Naive thymus-derived CD4-positive, alpha-beta T cell (primary cell): ENCODE results near the gene DGKE. TPM values are rescaled to one million over a fixed set of nuclear protein-coding genes. Genes with fewer than 3 reads are reported as not detected.

ENCODE experiments used
- ATAC-seq: fragments of 150-1000 bp; cut with Tn5 transposase; 2 replicates; pipeline ENCODE4 v1.10.0; 2021; ENCODE audit warnings: mild to moderate bottlenecking, moderate library complexity
- CTCF ChIA-PET: fragments of 350-600 bp; sonication (Branson Sonifier 250); formaldehyde crosslinking; loops from one replicate; lab custom pipeline; 2021; ENCODE audit warnings: antibody characterized with exemption; lab: Charles Lee
- POLR2A ChIA-PET: fragments of 350-600 bp; sonication (Branson Sonifier 250); formaldehyde crosslinking; loops from one replicate; lab custom pipeline; 2021; ENCODE audit warnings: antibody characterized with exemption, inconsistent platforms; lab: Charles Lee
- DNase-seq, 9 donors: peaks; one replicate each; pipeline versions ENCODE4 v3.0.0 to v3.0.0-alpha.2; 2020 to 2022; ENCODE audit warnings: mixed read lengths in 1 of 9
- H3K27ac ChIP-seq: one replicate; pipeline ENCODE4 v1.7.0; 2013; ENCODE audit warnings: mild to moderate bottlenecking, low read depth, low read length, moderate library complexity
- H3K27me3 ChIP-seq, 2 donors: one replicate each; pipeline ENCODE4 v1.7.0; 2013; ENCODE audit warnings: low read length in 2 of 2, mild to moderate bottlenecking in 2 of 2, moderate library complexity in 2 of 2; ENCODE audit not compliant: control insufficient read depth in 2 of 2, insufficient read depth in 2 of 2
- H3K36me3 ChIP-seq, 3 experiments: 1 replicate in 2 of 3; 2 replicates in 1 of 3; pipeline ENCODE4 v1.7.0; 2013; ENCODE audit warnings: low read length in 3 of 3, mild to moderate bottlenecking in 3 of 3, moderate library complexity in 1 of 3; ENCODE audit not compliant: insufficient read depth in 3 of 3, control insufficient read depth in 2 of 3
- H3K4me1 ChIP-seq, 2 donors: one replicate each; pipeline ENCODE4 v1.7.0; 2013; ENCODE audit warnings: low read length in 2 of 2, mild to moderate bottlenecking in 2 of 2, moderate library complexity in 1 of 2; ENCODE audit not compliant: control insufficient read depth in 2 of 2, insufficient read depth in 2 of 2
- H3K4me3 ChIP-seq: 2 replicates; pipeline ENCODE4 v1.7.0; 2013; ENCODE audit warnings: mild to moderate bottlenecking, low read length
- H3K9me3 ChIP-seq, 3 experiments: 1 replicate in 2 of 3; 2 replicates in 1 of 3; pipeline ENCODE4 v1.7.0; 2013; ENCODE audit warnings: low read length in 3 of 3; ENCODE audit not compliant: control insufficient read depth in 2 of 3
- H3K27ac Mint-ChIP-seq, 9 donors: one replicate each; pipeline ENCODE4 v1.8.0; 2020 to 2022; ENCODE audit warnings: mixed read lengths in 9 of 9, mild to moderate bottlenecking in 8 of 9, moderate library complexity in 5 of 9, inconsistent platforms in 2 of 9
- H3K27me3 Mint-ChIP-seq, 5 donors: one replicate each; pipeline ENCODE4 v1.8.0; 2021 to 2022; ENCODE audit warnings: mixed read lengths in 5 of 5, mild to moderate bottlenecking in 1 of 5
- H3K36me3 Mint-ChIP-seq, 5 donors: one replicate each; pipeline ENCODE4 v1.8.0; 2020 to 2022; ENCODE audit warnings: mixed read lengths in 5 of 5, mild to moderate bottlenecking in 3 of 5, inconsistent platforms in 1 of 5
- H3K4me1 Mint-ChIP-seq, 7 donors: one replicate each; pipeline ENCODE4 v1.8.0; 2020 to 2022; ENCODE audit warnings: mixed read lengths in 7 of 7, mild to moderate bottlenecking in 3 of 7, inconsistent platforms in 1 of 7
- H3K4me3 Mint-ChIP-seq, 10 donors: one replicate each; pipeline ENCODE4 v1.8.0; 2020 to 2022; ENCODE audit warnings: mild to moderate bottlenecking in 10 of 10, mixed read lengths in 10 of 10, moderate library complexity in 6 of 10, inconsistent platforms in 2 of 10
- H3K9me3 Mint-ChIP-seq, 11 donors: one replicate each; pipeline ENCODE4 v1.8.0; 2020 to 2022; ENCODE audit warnings: mixed read lengths in 11 of 11, mild to moderate bottlenecking in 4 of 11, inconsistent platforms in 1 of 11, moderate library complexity in 1 of 11
- intact Hi-C, 2 donors: fragments of 100-400 bp; cut with micrococcal nuclease; formaldehyde crosslinking; loops; one replicate each; pipeline ENCODE4 v1.15.1; 2023
- polyA plus RNA-seq, 2 donors: library from polyadenylated mRNA; unstranded; fragments of 300-500 nt; fragmentation: Illumina TruSeq; gene quantifications; one replicate each; pipeline ENCODE4 v1.2.3, GENCODE V29; 2021
- total RNA-seq, 6 experiments: library from RNA in 5 of 6; stranded (reverse) in 5 of 6; gene quantifications; 1 replicate in 5 of 6; 2 replicates in 1 of 6; pipeline ENCODE4 v1.2.3 and lab custom pipeline; 2021 to 2026

The DGKE gene
- total and polyA plus RNA-seq, 7 experiments from 2014 or later: 5.0 to 39.2 (median 24.0) TPM

GRCh38 chr17:56803071-56803470 lies 30.9 kb upstream of the DGKE start:
- CTCF ChIA-PET: no interaction called here
- intact Hi-C loops: no loop called here
- DNase-seq (no peak), ATAC-seq (no peak)
- no peaks in the 10 kb centered on the region for H3K36me3 ChIP-seq
- no peaks in the 10 kb centered on the region for H3K4me1 Mint-ChIP-seq
- no peak overlapping the region for H3K27ac Mint-ChIP-seq
- H3K36me3 Mint-ChIP-seq: peaks cover 0 to 20% (median 18%) of the 10 kb centered on the region in 5 donors
- H3K4me1 ChIP-seq: no peaks in the 10 kb centered on the region
- H3K4me3 Mint-ChIP-seq: no peak overlapping the region
- no peaks in the 10 kb centered on the region for H3K27me3 ChIP-seq
- peaks cover 0 to 2% (median 0%) of the 10 kb centered on the region in 11 donors for H3K9me3 Mint-ChIP-seq
- no peak overlapping the region for H3K27ac ChIP-seq
- H3K27me3 Mint-ChIP-seq: no peaks in the 10 kb centered on the region
- POLR2A ChIA-PET: no interaction called here
- H3K9me3 ChIP-seq: no peaks in the 10 kb centered on the region
- H3K4me3 ChIP-seq: no peak overlapping the region

DNA sequence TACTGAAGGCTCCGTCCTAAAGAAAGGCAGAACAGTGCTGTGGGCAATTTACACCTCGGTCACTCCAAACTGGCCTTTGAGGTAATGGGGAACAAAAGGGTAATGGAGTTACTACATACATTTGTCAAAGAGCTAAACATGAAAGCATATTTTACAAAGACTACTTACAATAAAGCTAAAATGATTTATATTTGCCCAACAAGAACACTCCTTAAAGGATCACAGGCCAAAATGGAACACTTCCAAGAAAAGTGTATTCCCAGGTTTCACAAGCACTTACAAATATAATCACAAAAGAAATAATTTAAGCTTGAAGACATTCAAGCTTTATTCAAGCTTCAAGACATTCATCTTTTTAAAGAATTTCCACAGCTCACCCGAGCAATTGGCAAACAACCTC lies 29.5 kb upstream of the DGKE start:
- Histone ChIP-seq H3K27me3 (no peaks in the 10 kb centered on the region), H3K4me1 (no peaks in the 10 kb centered on the region), H3K27ac (no peak overlapping the region), H3K9me3 (no peaks in the 10 kb centered on the region), H3K36me3 (no peaks in the 10 kb centered on the region), H3K4me3 (no peak overlapping the region)
- DNase-seq (no peak), ATAC-seq (no peak)
- intact Hi-C loops: no loop called here
- Mint-ChIP-seq H3K9me3 (peaks cover 0 to 2% (median 0%) of the 10 kb centered on the region in 11 donors), H3K36me3 (peaks cover 0 to 19% (median 17%) of the 10 kb centered on the region in 5 donors), H3K27ac (no peak overlapping the region), H3K4me3 (no peak overlapping the region), H3K4me1 (no peaks in the 10 kb centered on the region), H3K27me3 (no peaks in the 10 kb centered on the region)
- POLR2A ChIA-PET: no interaction called here
- CTCF ChIA-PET: interaction anchor here (0.6 kb wide), 1 partner anchor 138 kb away, joined by 3 read pairs; no protein-coding TSS in a partner anchor

- ChIA-PET POLR2A (no interaction called here), CTCF (interaction anchor here (0.5 kb wide), 1 partner anchor 90 kb away, joined by 4 read pairs; no protein-coding TSS in a partner anchor)
- intact Hi-C loops: no loop called here
- Histone ChIP-seq H3K4me3 (no peak overlapping the region), H3K27ac (no peak overlapping the region), H3K27me3 (no peaks in the 10 kb centered on the region), H3K9me3 (no peaks in the 10 kb centered on the region), H3K4me1 (no peaks in the 10 kb centered on the region), H3K36me3 (no peaks in the 10 kb centered on the region)
- Mint-ChIP-seq H3K4me1 (peaks cover 0 to 2% (median 0%) of the 10 kb centered on the region in 7 donors), H3K9me3 (no peaks in the 10 kb centered on the region), H3K4me3 (no peak overlapping the region), H3K36me3 (peaks cover 0 to 16% (median 9%) of the 10 kb centered on the region in 5 donors), H3K27me3 (no peaks in the 10 kb centered on the region), H3K27ac (peak overlapping the region in 2 of 9 donors; percentile 16 to 37)
- DNase-seq (no peak), ATAC-seq (no peak)
Observed at GRCh38 chr17:56806949-56807348, 27.0 kb upstream of the DGKE start.

GRCh38 chr17:56807723-56808122 lies 26.2 kb upstream of the DGKE start:
- peaks cover 0 to 20% (median 14%) of the 10 kb centered on the region in 5 donors for H3K36me3 Mint-ChIP-seq
- no peak overlapping the region for H3K27ac Mint-ChIP-seq
- ATAC-seq (no peak), DNase-seq (no peak)
- Histone ChIP-seq H3K36me3 (no peaks in the 10 kb centered on the region), H3K27ac (no peak overlapping the region), H3K4me1 (no peaks in the 10 kb centered on the region), H3K9me3 (no peaks in the 10 kb centered on the region), H3K27me3 (no peaks in the 10 kb centered on the region), H3K4me3 (no peak overlapping the region)
- no peak overlapping the region for H3K4me3 Mint-ChIP-seq
- ChIA-PET POLR2A (no interaction called here), CTCF (no interaction called here)
- no peaks in the 10 kb centered on the region for H3K27me3 Mint-ChIP-seq
- no peaks in the 10 kb centered on the region for H3K9me3 Mint-ChIP-seq
- H3K4me1 Mint-ChIP-seq: peaks cover 0 to 2% (median 0%) of the 10 kb centered on the region in 7 donors
- intact Hi-C loops: no loop called here

DNA sequence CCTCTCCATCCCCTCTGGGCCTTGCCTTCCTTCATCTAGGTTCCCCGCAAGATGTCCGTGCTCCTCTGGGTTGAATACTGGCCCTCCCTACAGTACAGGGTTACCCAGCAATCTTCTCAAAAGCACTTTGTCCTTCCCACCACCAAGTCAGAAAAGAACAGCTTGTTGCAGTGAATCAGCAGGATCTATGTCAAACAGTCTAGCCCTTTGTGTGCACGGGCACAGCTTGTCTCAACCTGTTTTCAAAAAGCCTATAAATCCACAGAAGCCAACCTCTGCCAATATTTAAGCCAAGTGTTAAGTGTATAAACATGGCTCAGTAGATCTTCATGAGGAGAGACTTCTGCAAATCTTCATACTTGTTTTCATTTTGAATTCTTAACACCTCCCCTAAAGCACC lies 25.4 kb upstream of the DGKE start:
- Mint-ChIP-seq H3K4me1 (peaks cover 0 to 2% (median 0%) of the 10 kb centered on the region in 7 donors), H3K9me3 (no peaks in the 10 kb centered on the region), H3K27me3 (peaks cover 0 to 2% (median 0%) of the 10 kb centered on the region in 5 donors), H3K27ac (no peak overlapping the region), H3K4me3 (no peak overlapping the region), H3K36me3 (peaks cover 0 to 24% (median 12%) of the 10 kb centered on the region in 5 donors)
- no peak for ATAC-seq
- ChIA-PET CTCF (no interaction called here), POLR2A (no interaction called here)
- no peaks in the 10 kb centered on the region for H3K4me1 ChIP-seq
- DNase-seq: no peak
- H3K9me3 ChIP-seq: no peaks in the 10 kb centered on the region
- H3K27me3 ChIP-seq: no peaks in the 10 kb centered on the region
- H3K4me3 ChIP-seq: no peak overlapping the region
- intact Hi-C loops: no loop called here
- H3K27ac ChIP-seq: no peak overlapping the region
- no peaks in the 10 kb centered on the region for H3K36me3 ChIP-seq

- H3K9me3 ChIP-seq: no peaks in the 10 kb centered on the region
- Mint-ChIP-seq H3K4me3 (no peak overlapping the region), H3K27me3 (peaks cover 0 to 2% (median 0%) of the 10 kb centered on the region in 5 donors), H3K9me3 (no peaks in the 10 kb centered on the region), H3K36me3 (peaks cover 0 to 25% (median 14%) of the 10 kb centered on the region in 5 donors), H3K4me1 (peaks cover 0 to 2% (median 0%) of the 10 kb centered on the region in 7 donors), H3K27ac (no peak overlapping the region)
- intact Hi-C loops: no loop called here
- H3K4me3 ChIP-seq: no peak overlapping the region
- no peaks in the 10 kb centered on the region for H3K36me3 ChIP-seq
- no peaks in the 10 kb centered on the region for H3K4me1 ChIP-seq
- H3K27ac ChIP-seq: no peak overlapping the region
- POLR2A ChIA-PET: no interaction called here
- H3K27me3 ChIP-seq: no peaks in the 10 kb centered on the region
- DNase-seq (no peak), ATAC-seq (peak; percentile 37)
- CTCF ChIA-PET: no interaction called here
Observed at GRCh38 chr17:56809106-56809819, 24.7 kb upstream of the DGKE start.

GRCh38 chr17:56809820-56810179 lies 24.2 kb upstream of the DGKE start:
- ChIA-PET POLR2A (no interaction called here), CTCF (no interaction called here)
- no peak overlapping the region for H3K4me3 ChIP-seq
- Mint-ChIP-seq H3K36me3 (peaks cover 0 to 25% (median 13%) of the 10 kb centered on the region in 5 donors), H3K4me1 (peaks cover 0 to 2% (median 0%) of the 10 kb centered on the region in 7 donors), H3K4me3 (no peak overlapping the region), H3K27ac (no peak overlapping the region), H3K9me3 (no peaks in the 10 kb centered on the region), H3K27me3 (peaks cover 0 to 2% (median 0%) of the 10 kb centered on the region in 5 donors)
- ATAC-seq (peak; percentile 14), DNase-seq (no peak)
- no peaks in the 10 kb centered on the region for H3K27me3 ChIP-seq
- intact Hi-C loops: no loop called here
- peaks cover 0 to 5% (median 0%) of the 10 kb centered on the region in 3 experiments for H3K36me3 ChIP-seq
- H3K27ac ChIP-seq: no peak overlapping the region
- no peaks in the 10 kb centered on the region for H3K4me1 ChIP-seq
- H3K9me3 ChIP-seq: no peaks in the 10 kb centered on the region
